Measurements from ENCODE around the gene TRMT13. TPM values are rescaled to one million over a fixed set of nuclear protein-coding genes. Genes with fewer than 3 reads are reported as not detected.

Gene TRMT13
- total RNA-seq: 15.2 and 17.4 TPM in 2 replicates
- 5.4 TPM for polyA plus RNA-seq (2012)

- DNase-seq (ENCODE audit: low read depth): peak; percentile 100
Measured at GRCh38 chr1:100132566-100133477, at the start of gene TRMT13, which contains the start of gene SASS6. TRMT13 (plus strand) TSS chr1:100133163; CDS start chr1:100133169, 6 bp downstream. SASS6 (minus strand) TSS chr1:100132930; CDS start chr1:100132814, 116 bp downstream.

GRCh38 chr1:100087396-100087795 is 45.6 kb upstream of the TRMT13 start:
- DNase-seq (ENCODE audit: low read depth): no peak

- DNase-seq (ENCODE audit: low read depth): no peak
Measured at GRCh38 chr1:100089082-100089481, 43.9 kb upstream of the TRMT13 start.

GRCh38 chr1:100090471-100090870 is 42.5 kb upstream of the TRMT13 start:
- DNase-seq (ENCODE audit: low read depth): no peak

- DNase-seq (ENCODE audit: low read depth): peak; percentile 13
Measured at GRCh38 chr1:100100202-100100601, 32.8 kb upstream of the TRMT13 start.

- DNase-seq (ENCODE audit: low read depth): no peak
Measured at GRCh38 chr1:100101564-100101963, 31.4 kb upstream of the TRMT13 start.

GRCh38 chr1:100107696-100108095 is 25.3 kb upstream of the TRMT13 start:
- DNase-seq (ENCODE audit: low read depth): no peak

GRCh38 chr1:100109554-100110066 is 23.4 kb upstream of the TRMT13 start:
- DNase-seq (ENCODE audit: low read depth): no peak

GRCh38 chr1:100115524-100115923 is 17.4 kb upstream of the TRMT13 start:
- DNase-seq (ENCODE audit: low read depth): no peak

GRCh38 chr1:100122177-100122576 is 10.8 kb upstream of the TRMT13 start:
- no peak for DNase-seq (ENCODE audit: low read depth)

GRCh38 chr1:100127226-100127625 is 5.7 kb upstream of the TRMT13 start:
- no peak for DNase-seq (ENCODE audit: low read depth)

- DNase-seq (ENCODE audit: low read depth): no peak
Measured at GRCh38 chr1:100130552-100131077, 2.3 kb upstream of the TRMT13 start.

GRCh38 chr1:100131623-100132022 is 1.3 kb upstream of the TRMT13 start:
- DNase-seq (ENCODE audit: low read depth): no peak

- peak; percentile 7 for DNase-seq (ENCODE audit: low read depth)
Measured at GRCh38 chr1:100134872-100135271, 1.9 kb downstream of the TRMT13 start.

- DNase-seq (ENCODE audit: low read depth): no peak
Measured at GRCh38 chr1:100137602-100138001, 4.6 kb downstream of the TRMT13 start.

- no peak for DNase-seq (ENCODE audit: low read depth)
Measured at GRCh38 chr1:100141192-100141591, 8.2 kb downstream of the TRMT13 start.

- DNase-seq (ENCODE audit: low read depth): no peak
Measured at GRCh38 chr1:100142343-100142742, 9.4 kb downstream of the TRMT13 start.

GRCh38 chr1:100145116-100145515 is 12.2 kb downstream of the TRMT13 start:
- no peak for DNase-seq (ENCODE audit: low read depth)

- no peak for DNase-seq (ENCODE audit: low read depth)
Measured at GRCh38 chr1:100146958-100147357, 14.0 kb downstream of the TRMT13 start.

- peak; percentile 41 for DNase-seq (ENCODE audit: low read depth)
Measured at GRCh38 chr1:100147875-100148274, 14.9 kb downstream of the TRMT13 start.

GRCh38 chr1:100151679-100152078 is 18.7 kb downstream of the TRMT13 start:
- DNase-seq (ENCODE audit: low read depth): no peak

- no peak for DNase-seq (ENCODE audit: low read depth)
Measured at GRCh38 chr1:100152271-100152670, 19.3 kb downstream of the TRMT13 start.

Data from myocyte (in vitro differentiated cells).